Endothelial cell of umbilical vein (primary cell): Measurements from ENCODE around the gene DIPK1C.

Experiments used
- EZH2 ChIP-seq: IDR thresholded peaks from 2 replicates; pipeline ENCODE4 v1.6.1; 2012; ENCODE audit warnings: borderline replicate concordance, low read depth, mild to moderate bottlenecking, moderate library complexity, low read length, inconsistent platforms; ENCODE audit not compliant: severe bottlenecking
- GATA2 ChIP-seq: IDR thresholded peaks from 2 replicates; pipeline ENCODE4 v1.7.0; 2011; ENCODE audit warnings: low read depth, mild to moderate bottlenecking, moderate library complexity, mixed read lengths, low read length; ENCODE audit not compliant: insufficient read length, insufficient read depth
- JUN ChIP-seq: IDR thresholded peaks from 2 replicates; pipeline ENCODE4 v1.6.1; 2011; ENCODE audit warnings: borderline replicate concordance, low read depth; ENCODE audit not compliant: insufficient read length, insufficient read depth
- MYC ChIP-seq: IDR thresholded peaks from one replicate; pipeline ENCODE4 v1.6.1; 2011; ENCODE audit warnings: mild to moderate bottlenecking, low read depth, low read length
- POLR2A ChIP-seq: IDR thresholded peaks from 2 replicates; pipeline ENCODE4 v1.6.1; 2012; ENCODE audit warnings: low read depth, mild to moderate bottlenecking, control low read depth, low read length
- POLR2AphosphoS5 ChIP-seq: IDR thresholded peaks from 2 replicates; pipeline ENCODE4 v1.6.1; 2012; ENCODE audit warnings: low read depth, mild to moderate bottlenecking, control low read depth, low read length, moderate library complexity; ENCODE audit not compliant: insufficient read depth
- TF ChIP-seq, protein P1 (sequence below), 2 donors: IDR thresholded peaks; 1 replicate in 1 of 2; 2 replicates in 1 of 2; pipeline ENCODE4 v1.5.1; 2011; ENCODE audit warnings: low read length in 2 of 2, mild to moderate bottlenecking in 2 of 2, moderate library complexity in 2 of 2, control low read depth in 1 of 2, inconsistent platforms in 1 of 2, low read depth in 1 of 2; ENCODE audit not compliant: insufficient read depth in 1 of 2; ENCODE audit errors: extremely low read depth in 1 of 2
- TF ChIP-seq, protein P2 (sequence below): IDR thresholded peaks from 2 replicates; pipeline ENCODE4 v1.6.1; 2011; ENCODE audit not compliant: insufficient read depth, insufficient read length

- TF ChIP-seq EZH2 (no peak), POLR2AphosphoS5 (no peak), MYC (no peak), POLR2A (no peak), JUN (no peak), GATA2 (no peak)
- TF ChIP-seq, protein P1, sequence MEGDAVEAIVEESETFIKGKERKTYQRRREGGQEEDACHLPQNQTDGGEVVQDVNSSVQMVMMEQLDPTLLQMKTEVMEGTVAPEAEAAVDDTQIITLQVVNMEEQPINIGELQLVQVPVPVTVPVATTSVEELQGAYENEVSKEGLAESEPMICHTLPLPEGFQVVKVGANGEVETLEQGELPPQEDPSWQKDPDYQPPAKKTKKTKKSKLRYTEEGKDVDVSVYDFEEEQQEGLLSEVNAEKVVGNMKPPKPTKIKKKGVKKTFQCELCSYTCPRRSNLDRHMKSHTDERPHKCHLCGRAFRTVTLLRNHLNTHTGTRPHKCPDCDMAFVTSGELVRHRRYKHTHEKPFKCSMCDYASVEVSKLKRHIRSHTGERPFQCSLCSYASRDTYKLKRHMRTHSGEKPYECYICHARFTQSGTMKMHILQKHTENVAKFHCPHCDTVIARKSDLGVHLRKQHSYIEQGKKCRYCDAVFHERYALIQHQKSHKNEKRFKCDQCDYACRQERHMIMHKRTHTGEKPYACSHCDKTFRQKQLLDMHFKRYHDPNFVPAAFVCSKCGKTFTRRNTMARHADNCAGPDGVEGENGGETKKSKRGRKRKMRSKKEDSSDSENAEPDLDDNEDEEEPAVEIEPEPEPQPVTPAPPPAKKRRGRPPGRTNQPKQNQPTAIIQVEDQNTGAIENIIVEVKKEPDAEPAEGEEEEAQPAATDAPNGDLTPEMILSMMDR (IDR thresholded peaks at IDR 0.05; ENCODE audit: extremely low read depth in 1 of 2, insufficient read depth in 1 of 2, low read depth in 1 of 2, low read length in 2 of 2) = no peak
- TF ChIP-seq, protein P2, sequence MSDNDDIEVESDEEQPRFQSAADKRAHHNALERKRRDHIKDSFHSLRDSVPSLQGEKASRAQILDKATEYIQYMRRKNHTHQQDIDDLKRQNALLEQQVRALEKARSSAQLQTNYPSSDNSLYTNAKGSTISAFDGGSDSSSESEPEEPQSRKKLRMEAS = no peak
Observed at GRCh38 chr18:74457043-74457724, at the start of gene DIPK1C.
